ENCODE results near the gene C12orf43. TPM values are rescaled to one million over a fixed set of nuclear protein-coding genes. Genes with fewer than 3 reads are reported as not detected.

Gene C12orf43
- total RNA-seq, 1 experiment from 2014 or later: 25.7 TPM

DNA sequence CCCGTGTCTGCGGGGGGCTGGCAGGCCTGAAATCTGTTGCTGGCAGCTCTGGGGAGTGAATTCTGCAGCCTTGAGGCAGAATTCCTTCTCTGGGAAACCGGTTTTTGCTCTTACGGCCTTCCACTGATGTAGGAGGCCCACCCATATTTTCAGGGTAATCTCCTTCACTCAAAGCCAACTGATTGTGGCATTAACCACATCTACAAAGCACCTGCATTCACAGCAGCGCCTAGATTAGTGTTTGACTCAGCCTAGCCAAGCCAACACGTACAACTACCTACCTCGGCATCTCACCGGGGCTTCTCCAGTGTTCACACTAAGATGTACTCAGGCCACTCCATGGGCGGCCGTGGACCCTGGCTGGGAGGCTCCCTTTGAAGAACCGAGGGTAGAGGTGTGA lies 15.8 kb downstream of the C12orf43 start:
- WGBS (ENCODE audit: extremely low coverage, insufficient read length, low lambda C conversion rate): no CpG with 5 or more reads among the region's 11 CpGs
- H4K5ac ChIP-seq (ENCODE audit: insufficient read length, low read depth, low read length): no peak overlapping the region

More for the DNA sequence above, 15.8 kb downstream of the C12orf43 start:
- Mint-ChIP-seq H3K27ac (no peak overlapping the region), H3K27me3 (ENCODE audit: low read depth) (no peaks in the 10 kb centered on the region), H3K4me1 (peaks cover 6 to 10% of the 10 kb centered on the region in 2 experiments), H3K4me3 (no peak overlapping the region), H3K36me3 (ENCODE audit: insufficient read depth in 1 of 3, low read depth in 3 of 3) (peaks cover 19 to 32% (median 32%) of the 10 kb centered on the region in 3 experiments), H3K9me3 (no peaks in the 10 kb centered on the region)
- H3T11ph ChIP-seq (ENCODE audit: low read length): no peak overlapping the region
- no peak overlapping the region for H3K56ac ChIP-seq (ENCODE audit: insufficient read length, low read depth, low read length)
- DNase-seq: no peak
- no peak overlapping the region for H2AK5ac ChIP-seq (ENCODE audit: insufficient read length, low read length)
- H3K14ac ChIP-seq (ENCODE audit: insufficient read depth, low read length): no peak overlapping the region
- H3K27me3 ChIP-seq (ENCODE audit: insufficient read depth, low read length): no peaks in the 10 kb centered on the region
- no peak overlapping the region for H3K4me2 ChIP-seq (ENCODE audit: insufficient read depth, insufficient read length, low read length)
- TF ChIP-seq, protein P1, sequence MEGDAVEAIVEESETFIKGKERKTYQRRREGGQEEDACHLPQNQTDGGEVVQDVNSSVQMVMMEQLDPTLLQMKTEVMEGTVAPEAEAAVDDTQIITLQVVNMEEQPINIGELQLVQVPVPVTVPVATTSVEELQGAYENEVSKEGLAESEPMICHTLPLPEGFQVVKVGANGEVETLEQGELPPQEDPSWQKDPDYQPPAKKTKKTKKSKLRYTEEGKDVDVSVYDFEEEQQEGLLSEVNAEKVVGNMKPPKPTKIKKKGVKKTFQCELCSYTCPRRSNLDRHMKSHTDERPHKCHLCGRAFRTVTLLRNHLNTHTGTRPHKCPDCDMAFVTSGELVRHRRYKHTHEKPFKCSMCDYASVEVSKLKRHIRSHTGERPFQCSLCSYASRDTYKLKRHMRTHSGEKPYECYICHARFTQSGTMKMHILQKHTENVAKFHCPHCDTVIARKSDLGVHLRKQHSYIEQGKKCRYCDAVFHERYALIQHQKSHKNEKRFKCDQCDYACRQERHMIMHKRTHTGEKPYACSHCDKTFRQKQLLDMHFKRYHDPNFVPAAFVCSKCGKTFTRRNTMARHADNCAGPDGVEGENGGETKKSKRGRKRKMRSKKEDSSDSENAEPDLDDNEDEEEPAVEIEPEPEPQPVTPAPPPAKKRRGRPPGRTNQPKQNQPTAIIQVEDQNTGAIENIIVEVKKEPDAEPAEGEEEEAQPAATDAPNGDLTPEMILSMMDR (conservative IDR thresholded peaks at IDR 0.05): no peak
- no peak overlapping the region for H2BK15ac ChIP-seq (ENCODE audit: low read depth, low read length)
- no peak overlapping the region for H3K18ac ChIP-seq (ENCODE audit: insufficient read length, low read depth, low read length)
- no peak overlapping the region for H2BK5ac ChIP-seq (ENCODE audit: insufficient read length, low read length)
- no peaks in the 10 kb centered on the region for H4K20me1 ChIP-seq (ENCODE audit: control insufficient read depth, insufficient read depth, insufficient read length)
- no peaks in the 10 kb centered on the region for H3K79me1 ChIP-seq (ENCODE audit: insufficient read depth, low read depth, low read length, poor library complexity, severe bottlenecking)
- no peak overlapping the region for H3K4ac ChIP-seq (ENCODE audit: low read depth, low read length)
- no peak overlapping the region for H3K9ac ChIP-seq (ENCODE audit: extremely low read depth, insufficient read length, low read length)
- no peak overlapping the region for H2BK120ac ChIP-seq (ENCODE audit: low read depth, low read length, poor library complexity, severe bottlenecking)
- no peak overlapping the region for H2BK20ac ChIP-seq (ENCODE audit: low read depth, low read length, poor library complexity, severe bottlenecking)
- no peak overlapping the region for H4K91ac ChIP-seq (ENCODE audit: insufficient read length, low read depth, low read length)
- H3K23me2 ChIP-seq (ENCODE audit: insufficient read length, low read depth, low read length, poor library complexity, severe bottlenecking): no peaks in the 10 kb centered on the region
- H3K23ac ChIP-seq (ENCODE audit: insufficient read length, low read depth, low read length): no peak overlapping the region
- no peaks in the 10 kb centered on the region for H3K4me1 ChIP-seq (ENCODE audit: insufficient read depth, low read length)
- no peak overlapping the region for H2AFZ ChIP-seq (ENCODE audit: low read length)
- H3K79me2 ChIP-seq (ENCODE audit: insufficient read depth, low read length): no peaks in the 10 kb centered on the region
- no peak overlapping the region for H4K8ac ChIP-seq (replicated peaks; ENCODE audit: insufficient read length, low read depth, low read length)
- no peak overlapping the region for H2BK12ac ChIP-seq (ENCODE audit: insufficient read length, low read depth, low read length)
- H3K9me3 ChIP-seq (ENCODE audit: control insufficient read depth, low read depth, low read length): no peaks in the 10 kb centered on the region
- H3K27ac ChIP-seq (ENCODE audit: insufficient read length, low read depth, low read length): no peak overlapping the region
